ENCODE measurements around the gene FUT8. TPM values are rescaled to one million over a fixed set of nuclear protein-coding genes. Genes with fewer than 3 reads are reported as not detected.

FUT8 gene
- total RNA-seq, 1 donor from 2014 or later, result 131 TPM

GRCh38 chr14:65723348-65723747, 310.8 kb downstream of the FUT8 start:
- H2AFZ ChIP-seq (replicated peaks), result no peak overlapping the region
- peaks cover 32% of the 10 kb centered on the region for H3K36me3 Mint-ChIP-seq
- H3K4me3 Mint-ChIP-seq, result no peak overlapping the region
- H3K27ac Mint-ChIP-seq, result no peak overlapping the region
- peaks cover 22% of the 10 kb centered on the region for H3K9me3 Mint-ChIP-seq
- H3K9ac ChIP-seq, result no peak overlapping the region
- peaks cover 11% of the 10 kb centered on the region for H3K9me3 ChIP-seq (ENCODE audit: low read depth)
- H3K4me2 ChIP-seq, result no peak overlapping the region
- H3K4me1 ChIP-seq, result no peaks in the 10 kb centered on the region
- no peaks in the 10 kb centered on the region for H3K27me3 Mint-ChIP-seq (ENCODE audit: insufficient read depth, low read depth)
- H3K79me2 ChIP-seq (ENCODE audit: low read depth), result no peaks in the 10 kb centered on the region
- no peaks in the 10 kb centered on the region for H3F3A ChIP-seq (ENCODE audit: low read depth)
- no peak for DNase-seq (ENCODE audit: low spot score)
- TF ChIP-seq, protein P1, sequence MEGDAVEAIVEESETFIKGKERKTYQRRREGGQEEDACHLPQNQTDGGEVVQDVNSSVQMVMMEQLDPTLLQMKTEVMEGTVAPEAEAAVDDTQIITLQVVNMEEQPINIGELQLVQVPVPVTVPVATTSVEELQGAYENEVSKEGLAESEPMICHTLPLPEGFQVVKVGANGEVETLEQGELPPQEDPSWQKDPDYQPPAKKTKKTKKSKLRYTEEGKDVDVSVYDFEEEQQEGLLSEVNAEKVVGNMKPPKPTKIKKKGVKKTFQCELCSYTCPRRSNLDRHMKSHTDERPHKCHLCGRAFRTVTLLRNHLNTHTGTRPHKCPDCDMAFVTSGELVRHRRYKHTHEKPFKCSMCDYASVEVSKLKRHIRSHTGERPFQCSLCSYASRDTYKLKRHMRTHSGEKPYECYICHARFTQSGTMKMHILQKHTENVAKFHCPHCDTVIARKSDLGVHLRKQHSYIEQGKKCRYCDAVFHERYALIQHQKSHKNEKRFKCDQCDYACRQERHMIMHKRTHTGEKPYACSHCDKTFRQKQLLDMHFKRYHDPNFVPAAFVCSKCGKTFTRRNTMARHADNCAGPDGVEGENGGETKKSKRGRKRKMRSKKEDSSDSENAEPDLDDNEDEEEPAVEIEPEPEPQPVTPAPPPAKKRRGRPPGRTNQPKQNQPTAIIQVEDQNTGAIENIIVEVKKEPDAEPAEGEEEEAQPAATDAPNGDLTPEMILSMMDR (IDR thresholded peaks at IDR 0.05), result no peak
- TF ChIP-seq EZH2phosphoT487 (IDR thresholded peaks at IDR 0.05), result no peak
- no peak for TF ChIP-seq EZH2 (IDR thresholded peaks at IDR 0.05)
- H3K36me3 ChIP-seq, result peaks cover 12% of the 10 kb centered on the region
- H4K20me1 ChIP-seq (ENCODE audit: low read depth), result no peaks in the 10 kb centered on the region
- H3K27ac ChIP-seq, result no peak overlapping the region
- H3K4me3 ChIP-seq, result no peak overlapping the region
- H3K27me3 ChIP-seq, result no peaks in the 10 kb centered on the region
- H3K4me1 Mint-ChIP-seq, result no peaks in the 10 kb centered on the region

DNA sequence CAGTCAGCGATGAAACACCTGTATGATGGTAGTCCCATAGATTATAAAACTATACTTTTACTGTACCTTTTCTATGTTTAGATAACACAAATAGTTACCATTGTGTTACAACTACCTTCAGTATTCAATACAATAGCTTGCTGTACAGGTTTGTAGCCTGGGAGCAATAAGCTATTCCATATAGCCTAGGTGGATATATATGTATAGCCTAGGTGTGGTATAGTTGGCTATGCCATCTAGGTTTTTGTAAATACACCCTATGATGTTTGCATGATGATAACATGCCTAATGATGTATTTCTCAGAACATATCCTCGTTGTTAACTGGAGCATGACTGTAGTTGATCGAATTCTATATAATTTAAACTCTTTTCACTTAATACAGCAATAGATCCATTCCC, 316.1 kb downstream of the FUT8 start:
- Histone ChIP-seq H4K20me1 (ENCODE audit: low read depth) (no peaks in the 10 kb centered on the region), H3K4me2 (no peak overlapping the region), H2AFZ (replicated peaks) (no peak overlapping the region), H3K27ac (no peak overlapping the region), H3F3A (ENCODE audit: low read depth) (peaks cover 7% of the 10 kb centered on the region), H3K9me3 (ENCODE audit: low read depth) (no peaks in the 10 kb centered on the region), H3K79me2 (ENCODE audit: low read depth) (no peaks in the 10 kb centered on the region), H3K27me3 (no peaks in the 10 kb centered on the region), H3K9ac (no peak overlapping the region), H3K4me3 (no peak overlapping the region), H3K36me3 (peaks cover 10% of the 10 kb centered on the region), H3K4me1 (peaks cover 11% of the 10 kb centered on the region)
- DNase-seq (ENCODE audit: low spot score), result no peak
- no peak overlapping the region for H3K27ac Mint-ChIP-seq
- H3K4me3 Mint-ChIP-seq, result no peak overlapping the region
- no peaks in the 10 kb centered on the region for H3K4me1 Mint-ChIP-seq
- H3K27me3 Mint-ChIP-seq (ENCODE audit: insufficient read depth, low read depth), result no peaks in the 10 kb centered on the region
- H3K9me3 Mint-ChIP-seq, result peaks cover 9% of the 10 kb centered on the region
- H3K36me3 Mint-ChIP-seq, result peaks cover 21% of the 10 kb centered on the region
- TF ChIP-seq EZH2 (IDR thresholded peaks at IDR 0.05) (no peak), EZH2phosphoT487 (IDR thresholded peaks at IDR 0.05) (no peak)
- TF ChIP-seq, protein P1 (IDR thresholded peaks at IDR 0.05), result no peak

DNA sequence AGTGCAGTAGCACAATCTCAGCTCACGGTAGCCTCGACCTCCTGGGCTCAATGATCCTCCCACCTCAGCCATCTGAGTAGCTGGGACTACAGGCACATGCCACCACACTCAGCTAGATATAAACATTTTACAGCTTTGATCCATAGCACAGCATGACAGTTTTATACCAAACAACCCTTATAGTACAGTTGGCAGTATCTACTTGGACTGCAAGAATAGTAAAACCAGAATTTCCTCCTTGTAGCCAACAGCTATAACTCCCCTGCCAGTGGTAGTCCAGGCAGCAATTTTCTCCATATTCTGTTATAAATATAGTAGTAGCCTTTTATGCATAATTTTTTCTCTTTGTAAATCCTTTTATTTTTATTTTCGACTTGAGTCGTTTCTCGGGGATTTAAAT, 317.0 kb downstream of the FUT8 start:
- DNase-seq (ENCODE audit: low spot score), result no peak
- peaks cover 7% of the 10 kb centered on the region for H3F3A ChIP-seq (ENCODE audit: low read depth)
- H3K4me3 ChIP-seq, result no peak overlapping the region
- no peaks in the 10 kb centered on the region for H4K20me1 ChIP-seq (ENCODE audit: low read depth)
- H3K9ac ChIP-seq, result no peak overlapping the region
- H3K4me1 ChIP-seq, result peaks cover 11% of the 10 kb centered on the region
- Mint-ChIP-seq H3K27ac (no peak overlapping the region), H3K4me3 (no peak overlapping the region), H3K4me1 (no peaks in the 10 kb centered on the region), H3K36me3 (peaks cover 20% of the 10 kb centered on the region), H3K9me3 (peaks cover 9% of the 10 kb centered on the region), H3K27me3 (ENCODE audit: insufficient read depth, low read depth) (no peaks in the 10 kb centered on the region)
- TF ChIP-seq, protein P1 (IDR thresholded peaks at IDR 0.05), result no peak
- TF ChIP-seq EZH2 (IDR thresholded peaks at IDR 0.05), result no peak
- TF ChIP-seq EZH2phosphoT487 (IDR thresholded peaks at IDR 0.05), result no peak
- H3K36me3 ChIP-seq, result peaks cover 10% of the 10 kb centered on the region
- no peaks in the 10 kb centered on the region for H3K79me2 ChIP-seq (ENCODE audit: low read depth)
- H3K27ac ChIP-seq, result no peak overlapping the region
- H3K4me2 ChIP-seq, result no peak overlapping the region
- H3K9me3 ChIP-seq (ENCODE audit: low read depth), result no peaks in the 10 kb centered on the region
- no peaks in the 10 kb centered on the region for H3K27me3 ChIP-seq
- H2AFZ ChIP-seq (replicated peaks), result no peak overlapping the region

All from neural progenitor cell (in vitro differentiated cells).